HG02623 (cell line): ENCODE results near the gene TMF1.

Experiments
- ATAC-seq: cut with Tn5 transposase; IDR thresholded peaks from one replicate; pipeline ENCODE4 v1.9.1; 2021; ENCODE audit warnings: moderate library complexity; ENCODE audit not compliant: unreplicated experiment

The TMF1 gene

DNA sequence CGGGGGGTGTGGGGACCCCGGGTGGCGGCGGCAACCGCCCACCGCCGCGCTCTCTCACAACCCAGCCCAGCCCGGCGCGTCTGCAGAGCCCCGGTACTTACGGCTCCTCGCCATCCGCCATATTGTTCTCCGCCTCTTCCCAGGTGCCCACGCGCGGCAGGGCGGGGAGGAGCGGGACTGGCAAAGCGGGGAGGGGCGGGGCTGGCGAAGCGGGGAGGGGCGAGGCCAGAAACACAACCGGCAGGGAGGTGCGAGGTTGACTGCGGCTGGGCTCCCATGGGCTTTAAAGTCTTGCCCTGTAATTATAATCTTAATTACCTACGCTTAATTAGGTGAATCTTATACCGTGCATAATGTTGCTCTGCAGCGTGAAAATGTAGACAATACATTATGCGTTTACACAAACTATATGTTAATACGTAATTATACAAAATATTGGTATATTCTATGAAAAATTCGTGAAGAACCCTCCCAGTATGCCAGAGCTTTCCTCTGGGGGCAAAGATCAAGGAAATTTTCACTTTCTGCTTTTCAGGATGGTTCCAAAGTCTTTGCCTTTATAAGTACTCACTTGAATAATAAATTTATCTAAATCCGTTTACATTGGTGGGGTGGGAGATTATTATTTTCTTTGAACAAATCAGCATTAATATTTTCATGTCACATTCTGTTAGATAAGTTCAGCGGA is 28.2 kb upstream of the TMF1 start, which contains the start of gene UBA3:
UBA3 (minus strand) TSS at position 133 of the 688 bp plus-strand sequence; CDS start at position 121, 12 bp downstream.
- ATAC-seq, result peak; percentile 41

DNA sequence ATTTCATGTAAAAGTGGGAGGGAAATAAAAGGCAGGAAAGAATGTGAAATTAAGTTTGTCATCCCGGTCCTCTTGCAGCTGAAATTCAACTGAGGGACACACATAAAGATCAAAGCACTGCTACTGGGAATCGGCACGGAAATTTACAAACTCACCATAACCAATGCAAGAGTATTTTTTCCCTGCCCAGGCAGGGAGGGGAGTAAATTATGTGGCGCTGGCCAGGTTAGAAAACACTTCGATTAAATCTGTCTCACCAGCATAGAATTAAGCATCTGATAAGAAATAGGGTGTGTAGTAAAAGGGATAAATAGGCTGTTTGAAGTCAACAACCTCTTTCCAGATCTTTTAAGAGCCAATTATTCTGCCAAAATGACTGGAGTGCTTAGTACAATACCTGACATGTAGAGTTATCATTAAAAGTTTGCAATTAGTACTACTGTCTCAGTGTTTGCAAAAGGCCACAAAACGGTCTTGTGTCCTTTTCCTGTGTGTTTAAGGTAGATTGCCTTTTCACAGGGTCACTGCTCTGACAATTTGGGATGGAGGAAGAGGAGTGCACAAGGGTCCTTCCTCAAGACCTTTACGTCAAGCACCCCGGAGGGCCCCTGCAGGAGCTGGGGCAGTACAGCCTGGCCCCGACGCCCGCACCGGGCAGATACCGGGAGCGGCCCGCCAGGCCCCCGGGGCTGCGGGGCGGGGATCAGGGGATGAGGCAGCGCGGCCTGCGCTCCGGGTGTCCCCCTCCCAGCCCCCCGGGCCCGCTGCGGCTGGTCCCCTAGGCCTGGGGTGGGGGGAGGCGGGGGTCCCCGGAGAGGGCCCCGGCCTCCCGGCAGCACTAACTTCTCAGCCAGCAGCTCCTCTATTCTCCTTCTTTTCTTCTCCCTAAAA is 27.4 kb upstream of the TMF1 start:
- ATAC-seq, result no peak

DNA sequence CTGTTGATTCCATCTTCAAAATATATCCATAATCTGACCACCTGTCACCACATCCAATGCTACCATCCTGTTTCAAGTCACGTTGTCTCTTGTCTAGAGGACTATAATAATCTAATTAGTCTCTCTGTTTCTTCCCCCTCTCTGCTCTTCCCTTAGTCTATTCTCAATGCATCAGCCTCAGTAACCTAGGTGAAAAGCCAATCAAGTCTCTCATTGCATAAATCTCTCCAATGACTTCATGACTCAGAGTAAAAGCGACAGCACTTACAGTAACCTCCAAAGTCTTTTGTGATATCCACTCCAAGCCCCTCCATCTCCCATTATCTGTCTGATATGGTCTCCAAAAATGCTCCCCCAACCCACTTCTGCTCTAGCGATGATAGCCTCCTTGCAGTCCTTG is 20.8 kb upstream of the TMF1 start:
- no peak for ATAC-seq

DNA sequence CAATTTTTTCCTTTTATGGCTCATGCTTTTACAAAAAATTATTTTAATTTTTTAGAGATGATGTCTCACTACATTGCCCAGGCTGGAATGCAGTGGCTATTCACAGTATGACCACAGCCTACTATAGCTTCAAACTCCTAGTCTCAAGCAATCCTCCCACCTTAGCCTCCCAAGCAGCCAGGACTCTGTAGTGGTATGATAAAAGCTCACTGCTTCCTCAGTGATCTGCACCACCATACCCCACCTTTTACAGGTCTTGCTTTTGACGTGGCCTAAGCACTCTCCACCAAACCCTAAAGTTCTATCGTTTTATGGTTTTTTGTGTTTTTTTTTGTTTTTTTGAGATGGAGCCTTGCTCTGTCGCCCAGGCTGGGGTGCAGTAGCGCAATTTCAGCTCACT is 14.0 kb upstream of the TMF1 start:
- ATAC-seq, result no peak

DNA sequence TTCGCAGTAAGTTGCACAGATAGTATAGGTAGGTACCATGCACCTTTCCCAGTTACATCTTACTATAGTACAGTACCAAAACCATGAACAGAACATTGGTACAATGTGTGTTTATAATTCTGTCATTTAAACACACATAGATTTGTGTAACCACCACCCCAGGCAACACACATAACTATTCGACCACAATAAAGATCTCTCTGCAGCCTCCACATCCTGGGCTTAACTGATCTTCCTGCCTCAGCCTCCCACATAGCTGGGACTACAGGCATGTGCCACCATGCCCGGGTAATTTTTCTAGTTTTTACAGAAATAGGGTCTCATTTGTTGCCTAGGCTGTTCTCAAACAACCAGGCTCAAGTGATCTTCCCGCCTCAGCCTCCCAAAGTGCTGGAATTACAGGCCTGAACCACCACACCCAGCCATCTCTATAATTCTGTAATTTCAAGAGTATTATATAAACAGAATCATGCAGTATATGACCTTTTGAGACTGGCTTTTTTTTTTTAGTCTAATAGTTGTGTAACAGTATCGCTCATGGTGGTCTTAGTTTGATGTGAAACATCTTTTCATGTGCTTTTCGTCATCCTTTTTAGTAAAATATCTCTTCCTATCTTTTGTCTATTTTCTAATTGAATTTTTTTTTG is 13.3 kb upstream of the TMF1 start:
- no peak for ATAC-seq

DNA sequence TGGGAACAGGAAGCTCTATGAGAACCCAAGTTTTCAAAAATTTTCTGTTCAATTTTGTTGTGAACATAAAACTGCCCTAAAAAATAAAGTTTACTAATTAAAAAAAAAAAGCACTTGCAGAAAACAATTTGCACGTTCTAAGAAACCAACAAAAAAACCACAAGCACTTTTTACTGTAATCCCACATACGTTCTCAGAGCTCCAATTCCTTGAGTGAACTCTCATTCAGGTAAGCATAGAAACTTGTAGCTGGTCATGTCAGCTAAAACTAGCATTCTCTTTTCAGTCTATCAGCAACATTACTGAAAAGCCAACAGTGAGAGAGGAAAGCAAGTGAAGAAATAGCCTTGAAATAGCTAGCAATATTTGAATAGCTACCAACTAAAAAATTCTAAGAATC is 11.5 kb upstream of the TMF1 start:
- no peak for ATAC-seq

DNA sequence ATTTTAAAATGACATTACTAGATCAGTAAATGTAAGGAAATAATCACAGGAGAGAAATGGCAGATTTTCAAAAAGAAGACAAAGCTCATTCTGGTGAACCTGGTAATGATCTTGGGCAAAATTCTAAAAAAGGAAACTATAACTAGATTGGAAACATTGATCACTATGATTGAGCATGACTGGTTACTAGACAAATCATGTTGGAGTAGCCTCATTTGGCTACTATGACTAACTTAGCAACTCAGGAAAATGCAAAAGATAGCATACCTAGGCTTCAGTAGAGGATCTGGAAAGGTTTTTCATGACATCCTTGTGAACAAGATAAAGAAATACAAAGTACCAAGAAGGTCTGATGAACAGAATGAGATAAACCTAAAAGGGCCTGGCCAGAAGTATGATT is 7.6 kb upstream of the TMF1 start:
- ATAC-seq, result no peak

DNA sequence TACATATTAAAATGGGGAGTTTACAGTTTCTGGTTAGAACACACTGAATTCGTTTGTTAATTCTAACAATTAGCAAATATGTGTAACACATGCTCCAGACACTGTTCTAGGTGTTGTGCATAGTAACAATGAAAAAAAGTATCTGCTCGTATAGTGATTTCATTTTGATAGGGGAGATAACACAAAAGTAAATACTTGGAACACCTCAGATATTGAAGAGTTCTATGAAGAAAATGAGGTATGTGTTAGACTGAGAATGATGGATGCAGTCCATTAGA is 6.8 kb upstream of the TMF1 start:
- ATAC-seq, result no peak

DNA sequence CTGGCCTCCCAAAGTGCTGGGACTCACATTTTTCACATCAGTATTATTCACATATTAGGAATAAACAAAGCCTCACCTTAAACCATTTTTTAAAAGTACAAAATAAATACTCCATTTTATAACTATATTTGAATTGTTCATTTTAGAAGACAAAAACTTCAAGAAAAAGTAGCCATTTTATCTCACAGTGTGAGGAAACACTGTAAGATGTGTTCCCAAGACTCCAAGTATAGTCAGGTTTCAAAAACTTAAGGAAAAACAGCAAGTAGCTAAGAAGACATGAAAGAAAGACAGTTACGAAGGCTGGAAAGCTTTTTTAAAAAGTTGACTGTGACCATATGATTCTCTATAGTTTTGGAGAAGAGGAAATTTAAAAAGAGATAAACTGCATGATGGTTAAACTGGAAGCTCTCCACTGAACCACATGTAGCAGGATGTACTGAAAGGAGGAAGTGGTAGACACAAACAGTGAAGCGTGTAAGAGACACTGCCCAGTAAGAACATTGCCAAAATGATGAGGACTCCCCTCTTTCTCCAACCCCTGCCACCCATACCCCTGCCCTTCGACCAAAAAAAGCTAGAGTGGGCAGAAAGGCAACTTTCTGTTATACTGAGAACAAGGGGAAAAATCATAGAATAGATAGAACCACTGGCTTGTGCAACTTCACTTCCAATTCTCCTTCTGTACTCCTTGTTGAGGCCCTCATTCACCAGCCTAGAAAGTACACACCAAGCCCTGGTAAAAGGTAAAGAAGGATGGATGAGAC is 6.2 kb upstream of the TMF1 start:
- peak; percentile 99 for ATAC-seq

DNA sequence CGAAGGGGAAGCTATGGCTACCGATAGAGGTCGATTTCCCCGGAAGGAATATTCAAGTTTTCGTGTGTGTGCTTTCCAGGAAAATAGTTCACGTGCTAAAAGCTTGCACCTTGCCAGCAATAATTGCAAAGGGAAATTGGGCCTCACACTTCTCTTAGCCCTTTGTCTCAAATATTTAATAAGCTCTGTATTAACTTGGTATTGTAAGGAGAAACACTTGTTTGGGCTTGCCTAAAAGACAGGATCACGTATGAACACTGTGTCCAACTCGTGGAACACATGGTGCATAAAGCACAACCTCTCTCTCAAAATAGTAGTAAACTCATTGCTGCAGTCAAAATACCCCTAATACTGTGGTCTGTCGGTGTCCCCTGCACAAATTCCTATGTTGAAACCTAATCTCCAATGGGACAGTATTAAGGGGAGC is 352 bp upstream of the TMF1 start:
- no peak for ATAC-seq

DNA sequence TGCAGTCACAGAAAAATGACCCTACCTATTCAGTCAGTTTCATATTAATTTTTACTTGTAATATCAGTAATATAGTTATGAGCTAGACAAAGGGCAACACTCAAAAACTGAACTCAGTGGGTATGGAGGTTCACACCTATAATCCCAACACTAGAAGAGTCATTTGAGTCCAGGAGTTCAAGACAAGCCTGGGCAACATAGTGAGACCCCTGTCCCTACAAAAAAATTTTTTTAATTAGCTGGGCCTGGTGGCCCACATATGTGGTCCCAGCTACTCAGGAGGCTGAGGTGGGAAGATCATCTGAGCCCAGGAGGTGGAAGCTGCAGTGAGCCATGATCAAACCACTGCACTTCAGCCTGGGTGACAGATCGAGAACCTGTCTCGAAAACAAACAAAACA is 3.1 kb downstream of the TMF1 start:
- no peak for ATAC-seq

DNA sequence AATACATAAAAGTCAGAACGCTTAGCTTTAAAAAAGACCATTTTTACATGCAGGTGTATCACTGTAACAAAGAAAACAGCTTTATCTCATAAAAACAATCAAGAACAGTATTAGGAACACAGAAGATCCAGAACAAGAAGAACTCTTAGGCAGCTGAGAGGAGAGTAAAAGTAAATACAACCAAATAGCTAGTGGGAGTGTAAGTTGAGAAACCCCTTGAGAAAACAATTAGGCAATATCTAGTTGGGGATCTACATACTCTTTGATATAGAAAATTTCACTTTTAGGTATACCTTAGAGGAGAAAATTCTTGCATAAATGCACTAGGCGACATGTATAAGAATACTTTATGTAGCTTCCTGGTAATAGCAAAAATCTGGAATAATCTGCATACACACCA is 7.5 kb downstream of the TMF1 start:
- no peak for ATAC-seq

DNA sequence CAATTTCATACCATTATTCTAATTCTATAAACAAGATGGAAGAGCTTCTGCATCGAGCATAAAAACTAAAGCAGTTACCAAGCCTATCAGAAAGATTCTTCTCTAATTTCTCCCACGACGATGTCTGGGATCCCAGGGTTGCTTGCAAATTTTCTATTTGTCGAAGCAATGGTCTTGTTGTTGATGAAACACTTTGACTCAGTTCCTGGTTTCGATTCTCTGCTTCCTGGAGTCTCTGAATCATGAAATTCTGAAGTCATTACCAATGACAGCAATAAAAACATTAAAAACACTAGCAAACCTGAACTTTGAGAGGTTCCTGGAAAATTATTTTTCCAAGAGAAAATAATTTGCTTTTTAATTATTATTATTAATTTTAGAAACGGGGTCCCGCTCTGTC is 18.7 kb downstream of the TMF1 start:
- ATAC-seq, result no peak

DNA sequence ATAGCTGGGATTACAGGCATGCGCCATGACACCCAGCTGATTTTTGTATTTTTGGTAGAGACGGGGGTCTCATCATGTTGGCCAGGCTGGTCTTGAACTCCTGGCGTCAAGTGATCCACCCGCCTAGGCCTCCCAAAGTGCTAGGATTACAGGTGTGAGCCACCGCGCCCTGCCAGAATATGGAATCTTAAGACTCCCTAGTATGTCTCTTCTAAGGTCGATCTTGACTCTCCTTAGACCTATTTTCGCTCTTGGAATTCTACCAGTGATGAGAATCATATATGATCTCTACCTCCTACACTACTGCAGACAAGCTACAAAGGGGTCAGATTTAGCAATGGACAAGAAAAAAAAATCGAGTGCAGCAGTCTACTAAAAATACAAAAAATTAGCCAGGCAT is 19.4 kb downstream of the TMF1 start:
- ATAC-seq, result no peak

DNA sequence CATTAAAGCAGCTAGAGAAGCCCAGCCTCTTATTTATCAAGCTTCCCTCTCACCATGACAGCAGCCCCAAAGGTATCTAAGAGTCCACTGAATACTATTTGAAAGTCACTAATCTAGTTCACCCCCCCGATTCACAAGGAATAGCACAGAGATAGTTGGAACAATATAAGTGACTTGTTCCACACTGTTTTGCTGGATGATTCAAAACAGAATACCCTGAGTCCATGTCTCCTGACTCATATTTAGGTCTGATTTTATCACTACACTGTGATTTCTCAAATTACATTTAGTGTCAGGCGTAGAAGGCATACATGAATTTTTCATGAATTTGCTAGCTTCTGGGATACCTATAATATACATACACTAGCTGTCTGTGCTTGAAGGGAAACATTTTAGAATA is 20.0 kb downstream of the TMF1 start:
- no peak for ATAC-seq

DNA sequence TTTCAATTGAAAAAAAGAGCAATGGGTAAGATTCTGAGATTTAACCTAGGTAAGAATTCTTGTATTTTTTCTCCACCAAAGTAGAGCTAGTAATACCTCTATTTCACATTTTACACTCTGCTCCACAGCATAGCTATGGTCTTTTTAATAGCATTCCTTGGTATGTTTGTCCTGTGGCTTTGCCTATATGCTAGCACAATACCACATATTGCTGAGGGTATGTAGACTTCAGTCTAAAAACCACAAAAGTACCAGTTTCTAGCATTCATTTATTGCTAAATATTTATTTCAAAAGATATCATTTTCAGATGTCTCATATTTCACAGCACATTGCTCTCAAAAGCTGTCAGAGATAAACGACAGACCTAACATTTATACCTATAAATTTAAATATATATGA is 20.5 kb downstream of the TMF1 start:
- no peak for ATAC-seq

DNA sequence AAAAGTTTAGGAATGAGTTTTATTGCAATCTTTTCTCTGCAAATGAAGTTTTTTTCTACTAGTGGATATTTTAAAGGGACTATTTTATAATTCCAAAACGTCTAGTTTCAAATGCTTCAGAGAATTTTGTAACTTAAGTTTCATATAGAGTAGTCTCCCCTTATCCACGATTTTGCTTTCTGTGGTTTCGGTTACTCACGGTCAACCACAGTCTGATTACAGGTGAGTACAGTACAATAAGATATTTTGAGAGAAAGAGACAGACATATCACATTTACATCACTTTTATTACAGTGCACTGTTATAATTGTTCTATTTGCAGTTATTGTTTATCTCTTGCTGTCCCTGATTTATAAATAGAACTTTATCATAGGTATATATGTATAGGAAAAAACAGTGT is 31.3 kb downstream of the TMF1 start:
- ATAC-seq, result no peak

DNA sequence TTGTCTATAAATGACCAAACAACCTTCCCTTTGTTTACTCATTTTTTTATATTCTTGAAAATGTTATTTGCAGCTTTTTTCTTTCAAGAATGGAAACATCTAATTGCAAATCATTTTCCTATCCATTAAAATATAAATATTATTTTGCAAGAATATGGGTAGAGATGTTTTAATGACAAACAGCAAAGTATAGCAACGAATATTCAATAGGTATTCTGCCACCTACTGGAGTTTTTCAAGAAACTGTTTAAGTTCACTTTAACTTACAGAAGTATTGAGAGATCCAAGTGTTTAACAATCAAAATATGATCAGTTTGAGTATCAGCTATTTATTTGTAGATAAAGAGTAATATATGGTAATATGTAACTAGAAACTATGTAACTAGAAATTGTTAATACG is 31.7 kb downstream of the TMF1 start:
- no peak for ATAC-seq

DNA sequence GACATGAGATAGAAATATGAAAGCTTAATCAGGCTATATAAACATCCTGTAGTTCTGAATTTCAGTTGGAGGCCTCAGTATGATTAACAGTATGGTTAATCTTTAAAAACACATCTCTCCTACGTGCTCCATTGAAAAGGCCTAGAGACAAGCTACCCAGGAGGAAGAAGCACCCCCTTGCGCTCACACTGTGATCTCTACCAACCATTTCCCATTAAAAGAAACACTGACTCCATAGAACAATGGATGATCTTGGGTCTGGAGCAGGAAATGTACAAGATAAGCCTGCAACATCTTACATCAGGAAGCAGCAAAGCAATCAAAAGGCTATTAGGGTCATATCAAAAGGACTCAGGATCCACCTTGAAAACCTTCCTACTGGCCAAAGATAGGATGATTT is 35.2 kb downstream of the TMF1 start:
- ATAC-seq, result no peak

DNA sequence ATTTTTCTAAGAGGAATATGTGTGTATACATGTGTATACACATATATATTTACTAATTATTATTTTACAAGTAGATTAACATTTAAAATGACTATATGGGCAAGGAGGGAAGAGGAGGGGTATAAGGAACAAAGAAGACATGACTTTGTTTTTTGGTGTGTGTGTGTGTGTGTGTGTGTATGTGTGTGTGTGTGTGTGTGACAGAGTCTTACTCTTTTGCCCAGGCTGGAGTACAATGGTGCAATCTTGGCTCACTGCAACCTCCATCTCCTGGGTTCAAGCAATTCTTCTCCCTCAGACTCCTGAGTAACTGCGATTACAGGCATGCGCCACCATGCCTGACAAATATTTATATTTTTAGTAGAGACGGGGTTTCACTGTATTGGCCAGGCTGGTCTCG is 36.0 kb downstream of the TMF1 start:
- ATAC-seq, result no peak

DNA sequence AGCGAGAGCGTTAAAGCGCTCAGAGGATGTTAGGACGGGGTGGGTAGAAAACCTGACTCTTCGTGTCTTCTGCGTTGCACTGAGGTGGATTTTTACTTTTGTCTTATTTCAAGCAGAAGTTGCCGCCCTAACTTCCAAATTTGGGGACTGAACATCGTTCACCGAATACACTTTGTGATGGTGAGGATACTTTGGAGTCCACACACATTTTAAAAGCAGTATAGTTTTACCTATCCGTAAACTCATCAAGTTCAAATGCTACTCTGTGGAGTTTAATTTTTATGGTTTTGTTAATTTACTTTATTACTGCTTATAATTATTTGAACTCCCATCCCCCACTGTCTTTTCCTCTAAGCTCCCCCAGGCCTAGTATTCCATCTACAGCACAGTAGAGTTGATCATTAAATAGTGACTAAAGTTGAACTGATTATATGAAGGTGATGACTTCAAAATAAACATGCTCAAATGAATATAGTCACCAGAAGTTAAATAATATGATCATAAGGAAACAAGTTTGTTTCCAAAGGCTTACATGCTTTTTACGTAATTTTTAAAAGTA is 38.0 kb downstream of the TMF1 start:
- no peak for ATAC-seq
